C4-2B (cell line): Measurements from ENCODE around the gene PEX11B.

Experiments used
- H3K27ac ChIP-seq: fragments of 450-650 bp; 2 replicates; pipeline ENCODE4 v1.5.1; 2017
- ZFX ChIP-seq: fragments of 450-650 bp; IDR thresholded peaks from 2 replicates; pipeline ENCODE4 v1.6.1; 2017
- TF ChIP-seq, protein P1 (sequence below): fragments of 450-650 bp; conservative IDR thresholded peaks from 2 replicates; pipeline ENCODE4 v1.5.1; 2017; ENCODE audit warnings: mild to moderate bottlenecking

PEX11B gene

GRCh38 chr1:145958734-145959133 is 40.2 kb upstream of the PEX11B start:
- no peak for TF ChIP-seq ZFX
- TF ChIP-seq, protein P1, sequence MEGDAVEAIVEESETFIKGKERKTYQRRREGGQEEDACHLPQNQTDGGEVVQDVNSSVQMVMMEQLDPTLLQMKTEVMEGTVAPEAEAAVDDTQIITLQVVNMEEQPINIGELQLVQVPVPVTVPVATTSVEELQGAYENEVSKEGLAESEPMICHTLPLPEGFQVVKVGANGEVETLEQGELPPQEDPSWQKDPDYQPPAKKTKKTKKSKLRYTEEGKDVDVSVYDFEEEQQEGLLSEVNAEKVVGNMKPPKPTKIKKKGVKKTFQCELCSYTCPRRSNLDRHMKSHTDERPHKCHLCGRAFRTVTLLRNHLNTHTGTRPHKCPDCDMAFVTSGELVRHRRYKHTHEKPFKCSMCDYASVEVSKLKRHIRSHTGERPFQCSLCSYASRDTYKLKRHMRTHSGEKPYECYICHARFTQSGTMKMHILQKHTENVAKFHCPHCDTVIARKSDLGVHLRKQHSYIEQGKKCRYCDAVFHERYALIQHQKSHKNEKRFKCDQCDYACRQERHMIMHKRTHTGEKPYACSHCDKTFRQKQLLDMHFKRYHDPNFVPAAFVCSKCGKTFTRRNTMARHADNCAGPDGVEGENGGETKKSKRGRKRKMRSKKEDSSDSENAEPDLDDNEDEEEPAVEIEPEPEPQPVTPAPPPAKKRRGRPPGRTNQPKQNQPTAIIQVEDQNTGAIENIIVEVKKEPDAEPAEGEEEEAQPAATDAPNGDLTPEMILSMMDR, result no peak
- H3K27ac ChIP-seq, result no peak overlapping the region

DNA sequence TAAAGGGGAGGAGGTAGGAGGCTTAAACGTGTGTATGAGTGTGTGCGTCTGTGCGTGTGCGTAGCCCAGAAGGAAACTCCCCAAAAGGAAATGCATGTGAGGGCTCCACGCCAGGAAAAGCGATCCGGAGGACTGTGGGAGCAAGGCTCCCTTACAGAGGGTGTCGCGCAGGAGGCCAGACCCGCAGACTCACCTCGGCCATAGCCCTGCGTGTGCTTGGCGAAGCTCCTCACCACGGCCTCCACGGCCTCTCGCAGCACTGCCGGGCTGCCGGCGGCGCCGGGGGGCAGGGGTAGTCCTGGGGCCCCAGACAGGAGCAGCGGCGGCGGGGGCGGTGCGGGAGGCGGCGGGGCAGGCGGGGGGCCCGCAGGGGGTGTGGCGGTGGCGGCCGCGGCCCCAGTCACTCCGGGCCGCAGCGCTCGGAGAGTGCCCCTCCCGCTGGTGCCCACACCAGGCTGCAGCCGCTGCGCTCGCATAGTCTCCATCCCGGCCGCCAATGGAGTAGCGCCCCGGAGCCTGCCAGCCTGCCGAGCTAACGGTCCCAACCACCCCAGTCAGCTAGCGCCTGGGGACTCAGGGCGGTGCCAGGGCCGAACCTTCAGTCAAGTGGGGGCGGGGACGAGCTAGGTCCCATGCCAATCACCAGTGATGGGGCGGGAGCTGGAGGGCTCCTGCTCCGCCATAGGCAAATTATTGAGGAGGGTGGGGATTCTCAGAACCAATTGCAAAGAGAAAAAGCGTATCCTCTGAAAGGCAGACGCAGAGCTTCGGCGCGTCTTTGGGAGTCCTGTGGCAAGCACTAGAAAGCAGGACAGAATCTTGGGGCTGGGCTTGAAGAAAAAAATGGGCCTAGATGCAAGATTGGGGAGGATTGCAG is 39.2 kb upstream of the PEX11B start, which contains the start of gene LIX1L:
TSS of gene LIX1L (minus strand) at position 575 of the 877 bp plus-strand sequence. CDS start at position 485, 90 bp downstream.
- no peak within 1 kb of the TSS for H3K27ac ChIP-seq

GRCh38 chr1:145956781-145957442 is 38.4 kb upstream of the PEX11B start:
- TF ChIP-seq, protein P1, result no peak
- no peak for TF ChIP-seq ZFX
- H3K27ac ChIP-seq, result no peak overlapping the region

More for the DNA sequence above, 39.2 kb upstream of the PEX11B start, which contains the start of gene LIX1L:
- TF ChIP-seq, protein P1, result no peak
- TF ChIP-seq ZFX, result no peak

DNA sequence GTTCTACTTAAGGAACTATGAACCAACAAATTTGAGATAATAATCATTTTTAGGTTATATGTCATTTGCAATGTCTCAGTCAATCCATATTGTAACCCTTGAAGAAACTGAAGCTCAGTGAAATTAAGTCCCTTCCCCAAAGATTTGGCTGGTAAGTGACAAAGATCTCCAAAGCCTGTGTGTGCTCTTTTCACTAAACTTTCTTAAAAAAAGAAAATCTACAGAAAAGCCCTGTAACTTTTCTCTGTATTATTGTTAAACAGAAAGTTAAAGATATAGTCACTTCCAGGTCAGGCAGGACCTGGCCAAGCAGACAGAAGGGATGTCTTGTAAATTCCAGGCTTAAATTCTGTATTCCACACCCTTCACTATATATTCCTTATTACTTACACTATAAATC is 37.8 kb upstream of the PEX11B start:
- TF ChIP-seq, protein P1, result no peak
- no peak for TF ChIP-seq ZFX
- no peak overlapping the region for H3K27ac ChIP-seq

DNA sequence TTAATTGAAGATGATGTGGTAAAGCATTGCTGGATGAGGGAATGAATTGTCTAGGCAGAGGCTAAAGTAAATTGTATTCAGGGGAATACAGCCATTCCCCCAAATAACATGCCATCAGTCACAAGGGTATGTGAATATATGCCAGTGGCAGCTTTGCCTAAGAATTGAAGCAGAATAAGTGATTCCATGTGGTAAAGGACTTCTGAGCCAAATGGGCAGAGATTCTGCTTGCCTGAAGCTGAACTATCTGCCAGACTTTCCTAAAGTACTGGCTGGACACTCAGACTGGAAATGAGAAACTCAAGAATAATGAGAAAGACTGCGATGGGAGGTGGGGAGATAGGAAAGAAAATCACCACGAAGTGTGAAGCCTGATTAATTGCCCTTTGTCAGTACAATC is 36.9 kb upstream of the PEX11B start:
- TF ChIP-seq ZFX, result no peak
- TF ChIP-seq, protein P1, result no peak

GRCh38 chr1:145953861-145954260 is 35.3 kb upstream of the PEX11B start:
- H3K27ac ChIP-seq, result no peak overlapping the region
- no peak for TF ChIP-seq ZFX
- TF ChIP-seq, protein P1, result no peak

More for the DNA sequence above, 36.9 kb upstream of the PEX11B start:
- H3K27ac ChIP-seq, result no peak overlapping the region

GRCh38 chr1:145952903-145953302 is 34.4 kb upstream of the PEX11B start:
- no peak overlapping the region for H3K27ac ChIP-seq
- no peak for TF ChIP-seq ZFX
- TF ChIP-seq, protein P1, result no peak
